DMS53 (cell line): ENCODE measurements around the gene TSC22D4.
"Not testable (repeated sequence)": the region's sequence is repeated elsewhere in the genome, so short reads cannot be mapped to it uniquely, and the experiment has no call there.

Experiments used
- DNase-seq: peaks from one replicate; lab custom pipeline; 2025; lab: John Stamatoyannopoulos, UW

TSC22D4 gene

DNA sequence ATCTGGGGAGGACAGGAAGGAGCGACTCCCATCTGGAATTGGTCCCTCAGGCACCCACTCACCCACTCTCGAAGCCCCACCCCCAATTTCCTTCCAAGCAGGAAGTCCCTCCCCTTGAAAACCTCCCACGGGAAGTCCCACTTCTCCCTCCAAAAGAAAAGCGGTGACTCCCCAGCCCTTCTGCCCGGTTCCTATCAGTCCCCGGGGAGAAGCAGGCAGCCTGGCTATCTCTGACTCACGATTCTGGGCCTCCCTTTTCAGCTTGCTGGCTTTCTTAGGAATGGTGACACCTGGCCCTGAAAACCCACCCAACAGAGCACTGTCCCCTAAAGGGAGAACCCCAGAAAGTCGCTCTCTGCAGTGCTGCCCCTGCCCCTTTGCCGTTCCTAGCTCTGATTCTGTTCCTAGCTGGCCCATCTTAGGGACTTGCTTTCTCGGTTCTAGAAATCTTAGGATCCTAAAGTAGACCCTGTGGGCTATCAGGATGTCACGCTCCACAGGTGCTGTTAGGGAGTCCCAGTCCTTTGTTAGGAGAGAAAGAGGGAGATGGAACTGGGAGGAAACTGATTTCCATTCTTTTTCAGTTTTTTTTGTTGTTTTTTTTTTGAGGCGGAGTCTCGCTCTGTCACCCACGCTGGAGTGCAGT lies 6.0 kb downstream of the TSC22D4 start:
- no peak for DNase-seq

DNA sequence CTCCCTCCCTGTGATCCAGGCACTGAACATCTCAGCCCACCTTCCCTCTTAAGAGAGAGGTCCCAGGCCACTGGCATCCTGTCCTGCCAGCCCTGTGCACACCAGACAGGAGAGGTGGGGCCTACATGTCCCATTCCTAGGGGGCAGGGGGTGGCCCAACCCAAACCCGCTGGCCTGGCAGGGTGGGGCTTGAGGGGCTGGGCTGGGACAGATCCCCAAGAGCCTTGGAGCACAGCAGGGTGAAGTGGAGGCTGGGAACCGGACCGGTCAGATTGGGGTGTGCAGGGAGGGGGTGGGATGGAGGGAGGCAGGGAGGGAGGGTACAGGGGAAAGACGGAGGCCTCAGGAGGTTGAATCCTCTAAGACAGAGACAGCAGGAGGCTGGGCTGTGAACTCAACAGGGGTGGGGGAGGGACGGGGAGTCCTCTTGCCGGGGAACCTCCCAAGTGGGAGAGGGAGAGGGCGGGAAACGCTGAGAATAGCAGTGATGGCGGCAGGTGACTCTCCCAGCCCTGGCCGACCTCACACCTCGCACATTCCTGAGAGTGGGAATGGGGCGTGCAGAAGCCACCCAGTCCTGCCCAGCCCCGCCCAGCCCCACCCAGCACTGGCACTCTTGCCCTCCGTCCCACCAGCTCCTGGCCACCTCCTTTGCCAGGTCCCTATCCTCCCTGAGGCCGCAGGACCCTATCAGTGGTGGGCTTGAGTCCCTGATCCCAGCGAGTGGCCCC lies 6.7 kb downstream of the TSC22D4 start:
- no peak for DNase-seq

DNA sequence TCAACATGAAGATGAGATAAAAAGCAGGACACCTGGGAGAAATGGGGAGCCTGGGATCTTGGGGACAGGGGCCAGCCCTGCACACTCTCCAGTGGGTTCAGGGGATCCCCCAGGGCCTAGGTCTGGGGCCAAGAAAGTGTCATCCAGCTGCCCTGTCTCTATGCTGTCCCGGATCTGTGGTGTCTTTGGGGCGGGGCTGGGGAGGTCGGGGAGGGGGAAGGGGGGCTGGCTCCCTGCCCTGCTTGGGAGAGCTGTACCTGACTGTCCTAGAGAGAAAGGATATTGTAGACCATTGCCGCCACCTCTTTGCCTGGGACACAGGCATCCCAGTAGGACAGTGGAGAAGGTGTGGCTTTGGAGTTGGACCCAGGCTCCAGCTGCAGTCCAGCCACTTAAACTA lies 8.0 kb downstream of the TSC22D4 start:
- DNase-seq = no peak

DNA sequence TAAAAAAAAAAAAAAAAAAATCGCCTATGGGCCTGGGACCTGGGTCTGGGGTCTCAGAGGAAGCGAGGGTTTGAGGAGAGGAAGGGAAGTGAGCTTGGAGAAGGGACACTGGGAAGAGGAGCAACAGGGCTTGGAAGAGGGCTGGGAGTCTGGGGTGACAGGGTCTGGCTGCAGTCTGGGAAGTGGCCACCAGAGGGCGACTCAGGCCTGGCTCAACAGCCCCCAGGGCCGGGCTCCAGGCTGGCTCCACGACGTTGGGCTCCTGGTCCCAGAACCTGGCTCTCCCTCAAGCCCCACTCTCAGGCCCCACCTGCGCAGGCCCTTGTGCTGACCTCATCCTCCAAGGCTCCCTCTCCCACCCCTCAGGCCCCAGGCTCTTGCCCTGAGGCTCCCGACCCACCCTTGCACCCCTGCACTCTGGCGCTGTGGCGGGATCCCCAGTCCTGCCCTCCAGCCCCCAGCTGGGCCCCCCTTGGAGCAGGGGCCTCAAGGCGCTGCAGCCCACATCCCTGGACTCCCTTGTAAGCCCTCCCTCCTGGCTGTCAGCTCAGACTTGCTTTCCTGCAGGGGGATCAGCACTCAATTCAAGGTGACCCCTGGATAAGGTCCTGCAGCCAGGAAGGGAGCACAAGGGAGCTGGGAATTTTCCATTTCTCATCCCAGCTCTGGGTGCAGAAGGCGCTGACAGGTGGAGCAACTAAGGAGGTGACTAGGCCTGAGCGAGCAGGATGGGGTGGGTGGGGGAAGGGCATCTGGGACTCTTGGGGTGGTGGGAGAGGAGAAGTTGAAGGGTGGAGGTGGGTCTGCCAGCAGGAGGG lies 9.6 kb downstream of the TSC22D4 start:
- peak; percentile 90 for DNase-seq

DNA sequence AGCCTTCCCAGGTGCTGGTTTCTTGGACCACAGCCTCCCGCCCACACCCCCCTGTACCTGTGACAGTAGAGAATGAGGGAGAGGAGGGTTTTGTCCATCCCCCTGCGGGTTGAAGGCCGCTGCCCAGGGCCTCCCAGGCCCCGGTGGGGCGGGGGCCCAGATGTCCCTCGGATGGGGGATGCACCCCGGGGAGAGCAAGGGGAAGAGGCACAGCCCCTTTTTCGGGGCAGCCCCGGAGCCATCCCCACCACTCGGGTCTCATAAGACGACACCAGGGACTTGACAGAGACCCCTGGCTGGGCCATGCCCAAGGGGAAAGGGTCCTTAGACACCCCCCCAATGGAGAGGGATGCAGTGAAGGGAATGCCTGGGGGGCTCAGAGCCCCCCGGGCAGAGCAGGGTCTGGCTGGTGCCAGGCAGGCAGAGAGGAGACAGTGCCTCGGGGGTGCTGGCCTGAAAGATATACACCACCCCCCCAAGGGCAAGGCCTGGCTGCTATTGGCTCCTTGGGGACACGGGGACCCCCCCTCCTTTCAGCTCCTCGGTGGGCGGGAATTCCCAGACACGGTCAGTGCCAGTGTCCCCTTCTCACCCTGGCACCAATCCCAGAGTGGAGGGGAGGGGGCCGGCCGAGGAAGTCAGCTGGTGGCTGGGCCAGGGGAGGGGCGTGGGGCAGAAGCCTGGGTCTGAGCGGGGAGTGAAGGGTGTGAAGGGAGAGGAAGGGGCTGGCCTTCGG lies 11.2 kb downstream of the TSC22D4 start:
- no peak for DNase-seq

DNA sequence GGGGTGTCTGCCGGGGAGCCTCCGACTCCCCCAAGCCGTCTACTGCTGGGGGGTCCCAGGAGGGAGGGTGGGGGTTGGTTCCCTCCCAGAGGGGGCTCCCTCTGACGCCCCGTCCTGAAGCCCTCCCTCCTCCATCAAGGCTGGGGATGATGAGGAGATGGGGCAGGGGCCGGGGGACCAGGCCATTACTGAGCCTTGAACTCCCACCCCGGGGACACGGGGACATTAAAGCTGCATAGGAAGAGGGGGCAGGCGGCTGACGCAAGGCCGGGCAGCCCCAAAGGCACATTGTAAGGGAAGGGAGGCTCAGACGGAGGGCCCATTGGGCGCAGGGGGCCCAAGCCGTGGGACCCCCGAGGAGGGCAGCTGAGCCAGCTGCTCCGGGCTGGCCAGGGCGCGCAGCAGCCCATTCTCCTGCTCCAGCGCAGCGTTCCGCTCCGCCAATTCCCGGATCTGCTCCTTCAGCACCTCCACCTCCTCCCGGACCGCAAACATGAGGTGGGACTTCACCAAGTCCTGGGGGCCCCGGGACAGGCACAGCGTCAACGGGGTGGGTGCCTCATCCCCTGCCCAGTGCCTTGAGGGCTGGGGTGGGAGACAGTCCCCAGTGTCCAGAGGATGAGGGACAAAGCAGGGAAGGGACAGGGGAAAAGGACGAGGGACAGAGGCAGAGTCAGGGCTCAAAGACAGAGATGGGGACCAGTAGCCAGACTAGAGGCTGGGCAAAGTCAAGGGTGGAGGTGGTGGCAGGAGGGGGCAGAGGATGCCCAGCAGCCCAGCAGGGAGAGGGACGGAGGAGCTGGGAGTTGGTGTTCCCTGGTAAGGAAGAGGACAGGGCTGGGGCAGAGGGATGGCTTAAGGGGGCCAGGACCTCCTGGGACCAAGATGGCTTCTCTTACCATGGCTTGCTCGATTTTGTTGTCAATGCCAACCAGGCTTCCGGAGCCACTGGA lies 12.1 kb downstream of the TSC22D4 start:
- DNase-seq = no peak

DNA sequence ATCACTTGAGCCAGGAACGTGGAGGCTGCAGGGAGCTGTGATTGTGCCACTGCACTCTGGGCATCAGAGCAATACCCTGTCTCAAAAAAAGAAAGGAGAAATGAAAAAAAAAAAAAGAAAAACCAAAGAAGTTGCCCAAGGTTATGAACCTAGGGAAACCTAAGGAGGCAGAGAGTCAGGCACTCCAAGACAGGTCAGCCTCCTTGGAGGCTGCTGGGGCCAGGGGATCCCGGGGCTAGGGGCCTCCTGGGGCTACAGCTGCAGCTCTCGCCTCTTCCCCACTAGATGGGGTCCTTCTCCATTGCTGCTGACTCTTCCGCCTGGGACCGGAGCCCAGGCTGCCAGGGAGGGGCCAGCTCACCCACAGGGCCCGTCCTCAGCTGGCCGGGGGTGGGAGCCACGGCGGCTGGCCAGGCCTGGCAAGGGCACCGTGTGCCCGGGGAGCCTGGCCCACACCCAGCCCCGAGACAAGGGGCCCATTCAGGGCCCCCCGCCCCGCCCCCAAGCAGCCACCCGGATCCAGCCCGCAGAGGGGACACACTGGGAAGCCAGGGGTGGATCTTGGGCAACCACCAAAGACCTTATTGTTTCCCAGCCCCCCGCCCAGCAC lies 13.2 kb downstream of the TSC22D4 start:
- peak; percentile 74 for DNase-seq

DNA sequence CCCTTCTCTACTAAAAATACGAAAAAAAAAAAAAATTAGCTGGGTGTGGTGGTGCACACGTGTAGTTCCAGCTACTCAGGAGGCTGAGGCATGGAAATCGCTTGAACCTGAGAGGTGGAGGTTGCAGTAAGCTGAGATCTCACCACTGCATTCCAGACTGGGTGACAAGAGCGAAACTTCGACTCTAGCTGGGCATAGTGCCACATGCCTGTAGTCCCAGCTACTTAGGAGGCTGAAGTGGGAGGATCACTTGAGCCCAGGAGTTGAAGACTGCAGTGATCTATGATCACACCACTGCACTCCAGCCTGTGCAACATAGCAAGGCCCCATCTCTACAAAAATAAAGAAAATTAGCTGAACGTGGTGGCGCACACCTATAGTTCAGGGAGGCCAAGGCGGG lies 13.7 kb downstream of the TSC22D4 start:
- DNase-seq = no peak

DNA sequence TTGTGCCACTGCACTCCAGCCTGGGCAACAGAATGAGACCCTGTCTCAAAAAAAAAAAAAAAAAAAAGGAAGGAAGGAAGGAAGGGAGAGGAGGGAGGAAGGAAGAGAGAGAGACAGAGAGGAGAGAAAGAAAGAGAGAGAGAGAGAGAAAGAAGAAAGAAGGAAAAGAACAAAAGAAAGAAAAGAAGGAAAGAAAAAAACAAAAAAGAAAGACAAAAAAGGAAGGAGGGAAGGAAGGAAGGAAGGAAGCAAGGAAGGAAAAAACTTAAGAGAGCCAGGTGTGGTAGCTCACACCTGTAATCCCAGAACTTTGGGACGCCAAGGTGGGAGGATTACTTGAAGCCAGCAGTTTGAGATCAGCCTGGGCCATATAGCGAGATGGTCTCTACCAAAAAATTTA lies 14.2 kb downstream of the TSC22D4 start:
- DNase-seq = no peak

DNA sequence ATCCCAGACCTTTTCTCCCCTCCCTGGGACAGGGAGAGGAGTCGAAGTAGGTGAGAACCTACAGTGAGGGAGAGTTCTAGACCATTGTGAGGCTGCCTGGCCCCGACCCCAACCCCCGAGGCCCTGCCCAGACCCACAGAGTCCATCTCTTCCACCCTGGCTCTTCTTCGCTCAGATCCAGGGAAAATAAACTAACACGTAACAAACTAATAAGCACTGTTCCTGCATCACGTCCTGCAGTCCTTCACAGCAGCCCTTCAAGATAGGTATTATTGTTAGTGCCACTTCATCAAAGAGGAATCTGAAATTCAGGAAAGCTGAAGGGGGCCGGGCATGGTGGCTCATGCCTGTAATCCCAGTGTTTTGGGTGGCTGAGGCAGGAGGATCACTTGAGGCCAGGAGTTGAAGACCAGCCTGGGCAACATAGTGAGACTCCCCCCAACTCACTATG lies 14.8 kb downstream of the TSC22D4 start, which contains the start of gene SPACDR:
SPACDR (minus strand) TSS at position 51 of the 451 bp plus-strand sequence. CDS start 235 bp downstream, outside the sequence.
- DNase-seq = no peak

DNA sequence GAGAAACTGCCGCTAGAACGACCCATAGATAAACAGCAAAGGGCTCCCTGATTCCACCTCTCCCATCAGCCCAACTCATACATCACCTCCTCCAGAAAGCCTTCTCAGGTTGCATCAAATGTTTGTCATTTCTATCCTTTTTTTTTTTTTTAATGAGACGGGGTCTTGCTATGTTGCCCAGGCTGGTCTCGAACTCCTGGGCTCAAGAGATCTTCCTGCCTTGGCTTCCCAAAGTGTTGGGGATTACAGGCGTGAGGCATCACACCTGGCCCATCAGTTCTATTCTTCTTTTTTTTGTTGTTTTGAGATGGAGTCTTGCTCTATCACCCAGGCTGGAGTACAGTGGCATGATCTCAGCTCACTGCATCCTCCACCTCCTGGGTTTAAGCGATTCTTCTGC lies 22.0 kb downstream of the TSC22D4 start:
- DNase-seq = no peak

DNA sequence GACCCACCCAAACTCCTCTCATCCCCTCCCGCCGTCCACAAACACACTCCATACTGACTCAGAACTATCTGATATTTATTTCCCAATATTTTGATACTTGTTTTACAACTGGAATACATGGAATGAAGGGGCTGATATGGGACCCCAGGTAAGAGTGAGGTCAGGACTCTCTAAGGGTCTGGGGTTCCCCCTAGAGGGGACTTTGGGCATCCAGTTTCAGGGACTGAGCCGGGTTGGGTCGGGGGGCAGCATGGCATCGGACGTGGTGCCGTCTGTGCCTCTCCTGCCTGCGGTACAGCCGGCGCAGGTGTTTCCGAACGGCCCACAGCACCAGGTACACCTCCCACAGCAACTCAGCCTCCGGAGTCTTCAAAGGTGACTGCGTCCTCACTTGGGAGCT lies 22.5 kb downstream of the TSC22D4 start:
- DNase-seq = no peak

DNA sequence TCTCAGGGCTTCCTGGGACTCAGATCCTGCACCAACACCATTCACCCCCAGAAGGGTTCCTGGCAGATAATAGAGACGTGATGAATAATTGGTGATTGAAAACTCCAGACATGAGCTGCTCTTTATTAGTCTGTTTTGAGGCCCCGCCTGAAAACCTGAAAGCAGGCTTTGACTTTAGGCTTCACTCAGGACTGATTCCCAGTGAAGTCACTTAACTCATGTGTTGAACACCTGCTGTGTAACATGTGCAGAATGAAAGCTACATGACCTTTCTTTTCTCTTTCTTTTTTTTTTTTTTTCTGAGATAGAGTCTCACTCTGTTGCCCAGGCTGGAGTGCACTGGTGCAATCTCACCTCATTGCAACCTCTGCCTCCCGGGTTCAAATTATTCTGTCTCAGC lies 23.8 kb downstream of the TSC22D4 start:
- DNase-seq = no peak

DNA sequence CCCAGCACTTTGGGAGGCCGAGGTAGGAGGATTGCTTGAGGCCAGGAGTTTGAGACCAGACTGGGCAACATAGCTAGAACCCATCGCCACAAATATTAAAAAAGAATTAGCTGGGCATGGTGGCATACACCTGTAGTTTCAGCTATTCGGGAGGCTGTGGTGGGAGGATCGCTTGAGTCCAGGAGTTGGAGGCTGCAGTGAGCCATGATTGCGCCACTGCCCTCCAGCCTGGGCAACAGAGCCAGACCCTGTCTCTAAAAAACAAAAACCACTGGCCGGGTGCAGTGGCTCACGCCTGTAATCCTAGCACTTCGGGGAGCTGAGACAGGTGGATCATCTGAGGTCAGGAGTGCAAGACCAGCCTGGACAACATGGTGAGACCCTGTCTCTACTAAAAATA lies 25.2 kb downstream of the TSC22D4 start:
- not testable (repeated sequence) for DNase-seq

DNA sequence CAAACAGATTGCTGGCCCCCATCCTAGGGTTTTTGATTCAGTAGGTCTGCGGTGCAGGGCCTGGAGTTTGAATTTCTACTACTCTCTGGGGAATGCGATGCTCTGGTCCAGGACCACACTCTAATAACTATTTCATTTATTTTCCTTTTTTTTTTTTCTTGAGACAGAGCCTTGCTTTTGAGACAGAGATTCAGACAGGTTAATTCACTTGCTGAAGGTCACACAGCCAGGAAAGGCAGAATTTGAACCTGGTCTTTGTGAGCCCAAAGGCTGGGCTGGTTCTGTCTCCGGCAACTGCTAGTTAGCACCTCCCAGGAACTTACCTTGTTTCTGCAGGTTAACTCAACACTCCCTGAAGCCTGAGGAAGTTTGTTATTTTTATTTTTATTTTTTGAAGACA lies 26.5 kb downstream of the TSC22D4 start:
- no peak for DNase-seq

DNA sequence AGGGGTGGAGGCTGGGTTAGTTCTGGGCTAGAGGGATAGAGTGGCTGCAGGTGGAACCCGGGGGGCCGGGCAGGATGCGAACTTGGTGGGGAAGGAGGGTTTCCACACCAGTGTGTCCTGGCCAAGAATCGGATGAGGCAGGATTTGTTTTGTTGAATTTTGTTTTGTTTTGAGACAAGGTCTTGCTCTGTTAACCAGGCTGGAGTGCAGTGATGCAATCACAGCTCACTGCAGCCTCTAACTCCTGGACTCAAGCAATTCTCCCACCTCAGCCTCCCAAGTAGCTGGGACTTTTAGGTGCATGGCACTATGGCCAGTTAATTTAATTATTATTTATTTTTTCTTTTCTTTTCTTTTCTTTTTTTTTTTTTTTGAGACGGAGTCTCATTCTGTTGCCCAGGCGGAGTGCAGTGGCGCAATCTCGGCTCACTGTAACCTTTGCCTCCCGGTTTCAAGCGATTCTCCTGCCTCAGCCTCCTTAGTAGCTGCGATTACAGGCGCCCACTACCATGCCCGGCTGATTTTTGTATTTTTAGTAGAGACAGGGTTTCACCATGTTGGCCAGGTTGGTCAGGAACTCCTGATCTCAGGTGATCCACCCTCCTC lies 29.7 kb downstream of the TSC22D4 start:
- DNase-seq = no peak

DNA sequence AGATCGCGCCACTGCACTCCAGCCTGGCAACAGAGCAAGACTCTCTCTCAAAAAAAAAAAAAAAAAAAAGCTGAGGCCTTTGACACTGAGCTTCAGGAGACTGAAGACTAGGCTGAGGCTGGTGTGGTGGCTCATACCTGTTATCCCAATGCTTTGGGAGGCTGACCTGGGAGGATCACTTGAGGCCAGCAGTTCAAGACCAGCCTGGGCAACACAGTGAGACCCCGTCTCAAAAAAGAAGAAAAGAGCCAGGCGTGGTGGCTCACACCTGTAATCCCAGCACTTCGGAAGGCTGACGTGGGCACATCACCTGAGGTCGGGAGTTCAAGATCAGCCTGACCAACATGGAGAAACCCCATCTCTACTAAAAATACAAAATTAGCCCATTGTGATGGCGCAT lies 31.7 kb downstream of the TSC22D4 start:
- not testable (repeated sequence) for DNase-seq

DNA sequence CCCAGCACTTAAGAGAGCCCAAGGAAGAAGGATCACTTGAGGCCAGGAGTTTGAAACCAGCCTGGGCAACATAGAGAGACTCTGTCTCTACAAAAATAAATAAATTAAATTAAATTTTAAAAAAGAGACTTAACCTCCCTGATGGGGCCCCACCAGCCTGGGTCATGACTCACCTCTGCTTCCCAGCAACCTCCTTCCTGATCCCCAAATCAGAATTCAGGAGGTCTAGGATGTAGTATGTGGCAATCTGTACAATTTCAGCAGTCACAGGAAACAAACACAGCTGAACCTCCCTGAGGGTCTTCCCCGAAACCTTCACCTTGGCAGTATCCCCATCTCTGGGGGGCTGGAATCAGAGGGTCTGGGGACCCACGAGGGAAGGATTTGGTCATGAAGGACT lies 33.0 kb downstream of the TSC22D4 start:
- no peak for DNase-seq

DNA sequence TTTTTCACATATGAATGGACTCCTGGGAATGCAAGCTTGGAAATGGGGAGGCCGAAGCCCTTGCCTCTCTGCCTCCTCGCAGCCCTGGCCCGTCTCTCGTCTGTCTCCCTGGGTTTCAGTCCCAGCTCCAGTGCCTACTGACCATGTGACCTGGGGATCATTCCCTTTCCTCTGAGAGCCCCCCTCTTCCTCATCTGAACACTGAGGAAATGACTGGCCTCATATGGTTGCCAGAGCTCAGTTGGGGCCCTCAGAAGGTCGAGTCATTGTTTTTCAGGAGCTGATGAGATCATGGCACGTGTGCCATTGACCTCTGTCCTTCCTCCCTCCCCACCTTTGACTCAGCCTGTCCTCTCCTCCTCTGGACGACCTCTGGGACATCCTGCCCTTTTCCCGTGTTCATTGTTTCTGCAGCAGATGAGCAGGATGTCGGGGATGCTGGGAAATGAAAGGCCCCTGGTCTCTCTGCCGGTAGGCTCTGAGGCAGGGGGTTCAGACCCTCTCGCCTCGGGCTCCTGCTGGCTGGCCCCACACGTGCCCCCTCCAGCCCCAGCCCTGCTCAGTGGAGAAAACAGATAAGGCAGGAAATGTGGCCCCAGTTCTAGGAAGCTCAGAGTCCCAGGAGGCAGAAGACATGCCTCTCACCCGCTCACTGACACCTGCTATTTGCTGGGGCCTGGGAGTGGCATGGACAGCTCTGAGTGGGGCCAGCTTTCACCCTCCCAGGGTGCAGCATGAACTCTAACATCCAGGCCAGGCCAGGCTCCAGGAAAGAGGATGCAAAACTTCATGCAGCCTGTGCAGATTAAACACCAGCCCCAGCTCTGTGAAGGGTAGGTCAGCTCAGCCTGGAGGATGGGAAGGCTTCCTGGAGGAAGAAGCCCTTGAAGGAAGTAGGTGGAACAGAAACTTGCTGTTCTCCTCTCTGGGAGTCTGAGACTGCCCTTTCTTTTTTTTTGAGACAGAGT lies 34.4 kb downstream of the TSC22D4 start:
- peak; percentile 91 for DNase-seq
